GM23248 (cell line): Measurements from ENCODE around the gene EYA3. TPM values are rescaled to one million over a fixed set of nuclear protein-coding genes. Genes with fewer than 3 reads are reported as not detected.

ENCODE experiments used
- DNase-seq: peaks from one replicate; pipeline ENCODE4 v3.0.0-alpha.2; 2015
- H2AFZ ChIP-seq: fragments of 200-600 bp; sonication (generic); 2 replicates; pipeline ENCODE4 v1.6.1; 2016; ENCODE audit warnings: antibody characterized with exemption
- H3F3A ChIP-seq: fragments of 200-600 bp; sonication (generic); 2 replicates; pipeline ENCODE4 v1.6.1; 2016; ENCODE audit warnings: mild to moderate bottlenecking, antibody characterized with exemption, mixed run types; ENCODE audit not compliant: insufficient read depth
- H3K27ac ChIP-seq: fragments of 200-600 bp; sonication (generic); 2 replicates; pipeline ENCODE4 v1.5.1; 2016; ENCODE audit warnings: mild to moderate bottlenecking
- H3K27me3 ChIP-seq: fragments of 200-600 bp; sonication (generic); replicated peaks from 2 replicates; pipeline ENCODE4 v1.6.1; 2016; ENCODE audit warnings: mild to moderate bottlenecking; ENCODE audit not compliant: insufficient read depth
- H3K36me3 ChIP-seq: fragments of 200-600 bp; sonication (generic); 2 replicates; pipeline ENCODE4 v1.6.1; 2016; ENCODE audit warnings: low read depth, mild to moderate bottlenecking
- H3K4me1 ChIP-seq: fragments of 200-600 bp; sonication (generic); 2 replicates; pipeline ENCODE4 v1.6.1; 2016; ENCODE audit warnings: mild to moderate bottlenecking; ENCODE audit not compliant: insufficient read depth
- H3K4me2 ChIP-seq: fragments of 200-600 bp; sonication (generic); one replicate; pipeline ENCODE4 v1.6.1; 2016; ENCODE audit warnings: mild to moderate bottlenecking; ENCODE audit not compliant: unreplicated experiment
- H3K4me3 ChIP-seq: fragments of 200-600 bp; sonication (generic); 2 replicates; pipeline ENCODE4 v1.5.1; 2016; ENCODE audit warnings: mild to moderate bottlenecking
- H3K79me2 ChIP-seq: fragments of 200-600 bp; sonication (generic); 2 replicates; pipeline ENCODE4 v1.6.1; 2016; ENCODE audit warnings: mild to moderate bottlenecking; ENCODE audit not compliant: insufficient read depth
- H3K9ac ChIP-seq: fragments of 200-600 bp; sonication (generic); 2 replicates; pipeline ENCODE4 v1.6.1; 2016; ENCODE audit warnings: mild to moderate bottlenecking
- H3K9me2 ChIP-seq: fragments of 200-600 bp; sonication (generic); 2 replicates; pipeline ENCODE4 v1.6.1; 2016; ENCODE audit warnings: mixed run types, mild to moderate bottlenecking, moderate library complexity; ENCODE audit not compliant: insufficient read depth
- H3K9me3 ChIP-seq: fragments of 200-600 bp; sonication (generic); one replicate; pipeline ENCODE4 v1.6.1; 2017; ENCODE audit warnings: low read depth
- H4K20me1 ChIP-seq: fragments of 200-600 bp; sonication (generic); 2 replicates; pipeline ENCODE4 v1.6.0; 2016; ENCODE audit not compliant: insufficient read depth
- EZH2 ChIP-seq: fragments of 200-600 bp; sonication (generic); IDR thresholded peaks from 2 replicates; pipeline ENCODE4 v1.6.1; 2018; ENCODE audit warnings: antibody characterized with exemption, mild to moderate bottlenecking; ENCODE audit not compliant: insufficient read depth, poor library complexity, severe bottlenecking
- EZH2phosphoT487 ChIP-seq: fragments of 200-600 bp; sonication (generic); IDR thresholded peaks from 2 replicates; pipeline ENCODE4 v1.6.1; 2018; ENCODE audit warnings: antibody characterized with exemption, moderate library complexity, mild to moderate bottlenecking, low read depth; ENCODE audit not compliant: insufficient read depth
- WGBS, 2 experiments: methylation state at CpG; one replicate each; pipeline ENCODE4 v1.1.6; 2015 to 2017; ENCODE audit warnings: low lambda C conversion rate in 2 of 2, low coverage in 1 of 2; ENCODE audit errors: missing lambda C conversion rate in 2 of 2; 5-methylcytosine and 5-hydroxymethylcytosine counted together
- in situ Hi-C: fragments of 300-500 bp; cut with MboI; formaldehyde crosslinking; loops from 2 replicates; pipeline ENCODE4 v1.15.0; 2020
- polyA plus RNA-seq: library from polyadenylated mRNA; unstranded; fragments of >200 nt; fragmentation: Nextera tagmentation; extraction: Ambion mirVana; gene quantifications from 2 replicates; pipeline ENCODE4 v1.2.1, GENCODE V29; 2016
- total RNA-seq: library from RNA; depleted of rRNA; stranded (reverse); fragments of >200 nt; shearing (Covaris generic); gene quantifications from 2 replicates; pipeline ENCODE4 v1.2.3, GENCODE V29; 2014

Gene EYA3
- total and polyA plus RNA-seq, 2 experiments from 2014 or later, result 9.1 to 16.9 TPM

- no peak for DNase-seq
- no peak overlapping the region for H3K4me3 ChIP-seq
- H3K9me3 ChIP-seq, result no peaks in the 10 kb centered on the region
- no peak for TF ChIP-seq EZH2phosphoT487
- no peak for TF ChIP-seq EZH2
- peaks cover 21% of the 10 kb centered on the region for H3K4me1 ChIP-seq
- H2AFZ ChIP-seq, result no peak overlapping the region
- H3K9ac ChIP-seq, result no peak overlapping the region
- no peaks in the 10 kb centered on the region for H4K20me1 ChIP-seq
- no peaks in the 10 kb centered on the region for H3K27me3 ChIP-seq
- 85 to 94% methylated on average over 2 of the region's 2 CpGs for WGBS, 2 experiments
- H3F3A ChIP-seq, result no peaks in the 10 kb centered on the region
- in situ Hi-C loops, result no loop called here
- H3K36me3 ChIP-seq, result no peaks in the 10 kb centered on the region
- no peak overlapping the region for H3K4me2 ChIP-seq
- H3K27ac ChIP-seq, result no peak overlapping the region
- H3K9me2 ChIP-seq, result no peaks in the 10 kb centered on the region
- H3K79me2 ChIP-seq, result peaks cover 5% of the 10 kb centered on the region
Measured at GRCh38 chr1:28036431-28036830, 52.0 kb downstream of the EYA3 start.

GRCh38 chr1:28035420-28035819 is 53.0 kb downstream of the EYA3 start:
- H3K9me2 ChIP-seq, result no peaks in the 10 kb centered on the region
- H3K27me3 ChIP-seq, result no peaks in the 10 kb centered on the region
- no peaks in the 10 kb centered on the region for H3K36me3 ChIP-seq
- no peak for DNase-seq
- H3K9ac ChIP-seq, result no peak overlapping the region
- no peak for TF ChIP-seq EZH2
- no peak for TF ChIP-seq EZH2phosphoT487
- no peak overlapping the region for H3K27ac ChIP-seq
- 83 to 88% methylated on average over 4 of the region's 4 CpGs for WGBS, 2 experiments
- peaks cover 10% of the 10 kb centered on the region for H3K79me2 ChIP-seq
- no peak overlapping the region for H3K4me2 ChIP-seq
- H3K4me1 ChIP-seq, result peaks cover 23% of the 10 kb centered on the region
- H4K20me1 ChIP-seq, result no peaks in the 10 kb centered on the region
- H3K4me3 ChIP-seq, result no peak overlapping the region
- H3K9me3 ChIP-seq, result no peaks in the 10 kb centered on the region
- in situ Hi-C loops, result no loop called here
- H3F3A ChIP-seq, result peaks cover 1% of the 10 kb centered on the region; the same call in 1 of the 2 replicates
- H2AFZ ChIP-seq, result no peak overlapping the region

- Histone ChIP-seq H3K4me1 (peaks cover 33% of the 10 kb centered on the region), H3K9me2 (no peaks in the 10 kb centered on the region), H3K9me3 (no peaks in the 10 kb centered on the region), H3K4me2 (no peak overlapping the region), H3K79me2 (peaks cover 16% of the 10 kb centered on the region), H4K20me1 (no peaks in the 10 kb centered on the region), H3K27me3 (no peaks in the 10 kb centered on the region), H3K4me3 (no peak overlapping the region), H3K9ac (no peak overlapping the region), H3K36me3 (no peaks in the 10 kb centered on the region), H2AFZ (no peak overlapping the region), H3K27ac (no peak overlapping the region), H3F3A (peaks cover 21% of the 10 kb centered on the region)
- no peak for TF ChIP-seq EZH2
- no peak for TF ChIP-seq EZH2phosphoT487
- no peak for DNase-seq
- in situ Hi-C loops, result no loop called here
Measured at GRCh38 chr1:28032281-28032680, 56.1 kb downstream of the EYA3 start.

- no peaks in the 10 kb centered on the region for H3K9me3 ChIP-seq
- no peak overlapping the region for H3K27ac ChIP-seq
- in situ Hi-C loops, result no loop called here
- no peak overlapping the region for H2AFZ ChIP-seq
- H3K27me3 ChIP-seq, result no peaks in the 10 kb centered on the region
- no peaks in the 10 kb centered on the region for H3K36me3 ChIP-seq
- peaks cover 19% of the 10 kb centered on the region for H3K79me2 ChIP-seq
- H3K4me3 ChIP-seq, result no peak overlapping the region
- peaks cover 33% of the 10 kb centered on the region for H3K4me1 ChIP-seq
- H3K9me2 ChIP-seq, result no peaks in the 10 kb centered on the region
- H3F3A ChIP-seq, result peaks cover 21% of the 10 kb centered on the region
- DNase-seq, result peak; percentile 24
- H3K9ac ChIP-seq, result no peak overlapping the region
- no peaks in the 10 kb centered on the region for H4K20me1 ChIP-seq
- no peak overlapping the region for H3K4me2 ChIP-seq
- TF ChIP-seq EZH2 (no peak), EZH2phosphoT487 (no peak)
Measured at GRCh38 chr1:28031173-28031572, 57.2 kb downstream of the EYA3 start.
